SH-SY5Y (cell line): ENCODE results near the gene DUSP6.

Experiments used
- GATA2 ChIP-seq: IDR thresholded peaks from 2 replicates; pipeline ENCODE4 v1.6.1; 2011; ENCODE audit warnings: mild to moderate bottlenecking, low read depth, low read length
- GATA3 ChIP-seq: IDR thresholded peaks from 2 replicates; pipeline ENCODE4 v1.6.1; 2011; ENCODE audit warnings: low read depth, mild to moderate bottlenecking, low read length, moderate library complexity

DNA sequence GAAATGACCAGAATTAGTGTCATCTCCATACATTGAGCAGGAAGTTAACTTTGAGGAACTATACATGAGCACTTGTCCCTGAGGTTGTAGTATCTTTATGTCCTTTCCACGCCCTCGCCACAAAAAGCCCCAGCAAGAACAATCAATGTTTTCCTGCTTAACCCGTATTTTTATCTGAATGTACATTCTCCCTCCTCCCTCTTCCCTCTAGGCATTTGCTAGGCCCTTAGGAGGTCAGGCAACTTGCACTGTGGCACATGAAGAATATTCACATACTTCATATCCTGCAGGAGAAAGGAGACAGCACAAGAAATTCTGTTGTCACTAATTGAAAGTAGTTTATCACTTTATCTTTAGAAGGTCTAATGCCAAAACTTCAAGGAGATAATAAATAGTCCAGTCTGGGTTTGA lies 18.1 kb upstream of the DUSP6 start:
- TF ChIP-seq GATA3 (no peak), GATA2 (no peak)
